CD14-positive monocyte (primary cell): Measurements from ENCODE around the gene PLXNA1. TPM values are rescaled to one million over a fixed set of nuclear protein-coding genes. Genes with fewer than 3 reads are reported as not detected.

Experiments used
- DNase-seq, 3 donors: peaks; one replicate each; pipeline ENCODE4 v3.0.0-alpha.2; 2011 to 2022
- H2AFZ ChIP-seq: 2 replicates; pipeline ENCODE4 v1.6.0; 2012; ENCODE audit warnings: mild to moderate bottlenecking, low read depth, low read length, inconsistent platforms; ENCODE audit not compliant: insufficient read depth, poor library complexity, severe bottlenecking
- H3K27ac ChIP-seq, 2 donors: 1 replicate in 1 of 2; 2 replicates in 1 of 2; pipeline ENCODE4 v1.5.1; 2012 to 2013; ENCODE audit warnings: low read length in 2 of 2, control low read depth in 1 of 2, inconsistent platforms in 1 of 2, low read depth in 1 of 2, mild to moderate bottlenecking in 1 of 2
- H3K27me3 ChIP-seq, 2 donors: one replicate each; pipeline versions ENCODE4 v1.6.0 to v1.6.1; 2011 to 2013; ENCODE audit warnings: low read length in 2 of 2; ENCODE audit not compliant: control insufficient read depth in 2 of 2, insufficient read depth in 2 of 2
- H3K36me3 ChIP-seq, 2 donors: replicated peaks in 1 of 2; 1 replicate in 1 of 2; 2 replicates in 1 of 2; pipeline versions ENCODE4 v1.5.1 to v1.6.1; 2012 to 2013; ENCODE audit warnings: low read length in 2 of 2, control low read depth in 1 of 2, inconsistent platforms in 1 of 2, mild to moderate bottlenecking in 1 of 2; ENCODE audit not compliant: insufficient read depth in 2 of 2, control insufficient read depth in 1 of 2
- H3K4me1 ChIP-seq, 2 donors: 1 replicate in 1 of 2; 2 replicates in 1 of 2; pipeline versions ENCODE4 v1.5.1 to v1.6.1; 2012 to 2013; ENCODE audit warnings: low read length in 2 of 2, control low read depth in 1 of 2, inconsistent platforms in 1 of 2, mild to moderate bottlenecking in 1 of 2, moderate library complexity in 1 of 2; ENCODE audit not compliant: insufficient read depth in 2 of 2, control insufficient read depth in 1 of 2
- H3K4me2 ChIP-seq: replicated peaks from 2 replicates; pipeline ENCODE3; 2012; ENCODE audit warnings: low read length, moderate library complexity, mild to moderate bottlenecking; ENCODE audit not compliant: poor library complexity, severe bottlenecking; ENCODE audit errors: extremely low read depth
- H3K4me3 ChIP-seq, 3 experiments: fragments of 200-600 bp in 1 of 3; sonication (generic) in 1 of 3; replicated peaks in 1 of 3; 1 replicate in 2 of 3; 2 replicates in 1 of 3; pipeline ENCODE4 v1.5.1; 2011 to 2013; ENCODE audit warnings: low read length in 3 of 3, mild to moderate bottlenecking in 3 of 3, control low read depth in 2 of 3, low read depth in 2 of 3, inconsistent platforms in 1 of 3, moderate library complexity in 1 of 3
- H3K79me2 ChIP-seq: 2 replicates; pipeline ENCODE4 v1.6.0; 2012; ENCODE audit warnings: mild to moderate bottlenecking, control low read depth, inconsistent platforms, low read length, moderate library complexity; ENCODE audit not compliant: insufficient read depth
- H3K9ac ChIP-seq: 2 replicates; pipeline ENCODE4 v1.6.0; 2017; ENCODE audit warnings: low read length, mild to moderate bottlenecking; ENCODE audit not compliant: insufficient read depth, poor library complexity, severe bottlenecking
- H3K9me3 ChIP-seq, 2 donors: replicated peaks in 1 of 2; 1 replicate in 1 of 2; 2 replicates in 1 of 2; pipeline versions ENCODE4 v1.5.1 to v1.6.1; 2012 to 2013; ENCODE audit warnings: low read length in 2 of 2, control low read depth in 1 of 2; ENCODE audit not compliant: control insufficient read depth in 1 of 2, insufficient read depth in 1 of 2
- H4K20me1 ChIP-seq: 2 replicates; pipeline ENCODE4 v1.6.0; 2012; ENCODE audit warnings: mild to moderate bottlenecking, low read length, control low read depth, moderate library complexity; ENCODE audit not compliant: insufficient read depth
- H3K27ac Mint-ChIP-seq, 7 donors: one replicate each; pipeline ENCODE4 v1.8.0; 2020; ENCODE audit warnings: mild to moderate bottlenecking in 7 of 7, mixed read lengths in 7 of 7, moderate library complexity in 6 of 7, inconsistent platforms in 2 of 7
- H3K27me3 Mint-ChIP-seq, 3 donors: one replicate each; pipeline ENCODE4 v1.8.0; 2021 to 2022; ENCODE audit warnings: low read depth in 3 of 3, mild to moderate bottlenecking in 3 of 3, mixed read lengths in 3 of 3, moderate library complexity in 3 of 3, inconsistent platforms in 1 of 3
- H3K36me3 Mint-ChIP-seq, 2 donors: one replicate each; pipeline ENCODE4 v1.8.0; 2020; ENCODE audit warnings: mixed read lengths in 2 of 2, inconsistent platforms in 1 of 2, mild to moderate bottlenecking in 1 of 2
- H3K4me1 Mint-ChIP-seq: one replicate; pipeline ENCODE4 v1.8.0; 2020; ENCODE audit warnings: mild to moderate bottlenecking, mixed read lengths
- H3K4me3 Mint-ChIP-seq, 2 donors: one replicate each; pipeline ENCODE4 v1.8.0; 2020; ENCODE audit warnings: mild to moderate bottlenecking in 2 of 2, mixed read lengths in 2 of 2, moderate library complexity in 1 of 2
- H3K9me3 Mint-ChIP-seq, 7 donors: one replicate each; pipeline ENCODE4 v1.8.0; 2020 to 2022; ENCODE audit warnings: mixed read lengths in 7 of 7, mild to moderate bottlenecking in 6 of 7, moderate library complexity in 6 of 7, inconsistent platforms in 2 of 7
- WGBS: methylation state at CpG from one replicate; pipeline ENCODE4 v1.1.5; 2013; ENCODE audit warnings: missing lambda C conversion rate; ENCODE audit not compliant: insufficient coverage; 5-methylcytosine and 5-hydroxymethylcytosine counted together
- intact Hi-C, 2 donors: fragments of 100-400 bp; cut with micrococcal nuclease; formaldehyde crosslinking; loops; one replicate each; pipeline versions ENCODE4 v1.15.0 to v1.15.1; 2023
- polyA plus RNA-seq, 3 donors: library from polyadenylated mRNA; depleted of rRNA in 1 of 3; unstranded in 2 of 3; stranded (reverse) in 1 of 3; fragments of 300-500 nt in 2 of 3; fragments of >200 nt in 1 of 3; fragmentation: Illumina TruSeq in 2 of 3; gene quantifications; 1 replicate in 2 of 3; 2 replicates in 1 of 3; pipeline ENCODE4 v1.2.3, GENCODE V29; 2012 to 2021
- TF ChIP-seq, protein P1 (sequence below): fragments of 200-600 bp; IDR thresholded peaks from one replicate; pipeline ENCODE4 v1.8.0; 2022; ENCODE audit warnings: antibody characterized with exemption, mild to moderate bottlenecking

PLXNA1 gene
- polyA plus RNA-seq, 3 donors: 2.7 TPM; not detected in 2

DNA sequence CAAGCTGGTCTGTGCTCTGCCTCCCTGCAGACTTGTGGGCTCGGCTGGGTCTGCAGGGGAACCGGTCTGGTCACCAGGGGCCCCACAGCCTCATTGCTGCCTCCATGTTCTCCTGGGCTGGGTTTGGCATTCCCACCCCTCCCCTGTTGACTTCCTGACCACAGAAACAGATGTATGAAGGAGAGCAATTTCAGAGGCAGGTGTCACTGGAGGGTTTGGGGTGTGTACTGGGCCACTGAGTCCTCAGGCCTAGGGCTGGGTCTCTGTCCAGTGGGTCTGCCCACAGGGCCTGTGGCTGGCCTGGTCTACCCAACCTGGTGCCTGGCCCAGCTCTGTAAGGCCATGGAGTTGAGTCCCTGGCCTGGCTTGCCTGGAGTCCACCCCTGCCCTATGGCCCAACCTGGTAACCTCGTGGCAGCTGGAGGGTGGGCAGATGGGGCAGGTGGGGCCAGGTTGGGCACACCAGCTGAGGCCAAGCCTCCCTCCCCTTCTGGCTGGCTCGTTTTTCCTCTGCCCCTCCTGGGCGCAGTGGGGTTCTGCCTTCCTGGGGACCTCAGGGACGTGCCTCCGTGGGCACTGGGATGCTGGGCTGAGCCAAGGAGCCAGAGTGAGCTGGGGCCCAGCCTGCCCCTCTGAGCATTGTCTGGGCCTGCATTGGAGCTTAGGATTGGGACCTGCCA is 20.8 kb downstream of the PLXNA1 start:
- H3K36me3 ChIP-seq: no peaks in the 10 kb centered on the region
- Mint-ChIP-seq H3K27me3 (peaks cover 0 to 1% (median 0%) of the 10 kb centered on the region in 3 donors), H3K27ac (no peak overlapping the region), H3K4me1 (no peaks in the 10 kb centered on the region), H3K36me3 (no peaks in the 10 kb centered on the region), H3K9me3 (no peaks in the 10 kb centered on the region), H3K4me3 (no peak overlapping the region)
- DNase-seq: no peak
- H3K9ac ChIP-seq: no peak overlapping the region
- no peaks in the 10 kb centered on the region for H3K27me3 ChIP-seq
- no peak overlapping the region for H3K27ac ChIP-seq
- H3K4me1 ChIP-seq: no peaks in the 10 kb centered on the region
- TF ChIP-seq, protein P1, sequence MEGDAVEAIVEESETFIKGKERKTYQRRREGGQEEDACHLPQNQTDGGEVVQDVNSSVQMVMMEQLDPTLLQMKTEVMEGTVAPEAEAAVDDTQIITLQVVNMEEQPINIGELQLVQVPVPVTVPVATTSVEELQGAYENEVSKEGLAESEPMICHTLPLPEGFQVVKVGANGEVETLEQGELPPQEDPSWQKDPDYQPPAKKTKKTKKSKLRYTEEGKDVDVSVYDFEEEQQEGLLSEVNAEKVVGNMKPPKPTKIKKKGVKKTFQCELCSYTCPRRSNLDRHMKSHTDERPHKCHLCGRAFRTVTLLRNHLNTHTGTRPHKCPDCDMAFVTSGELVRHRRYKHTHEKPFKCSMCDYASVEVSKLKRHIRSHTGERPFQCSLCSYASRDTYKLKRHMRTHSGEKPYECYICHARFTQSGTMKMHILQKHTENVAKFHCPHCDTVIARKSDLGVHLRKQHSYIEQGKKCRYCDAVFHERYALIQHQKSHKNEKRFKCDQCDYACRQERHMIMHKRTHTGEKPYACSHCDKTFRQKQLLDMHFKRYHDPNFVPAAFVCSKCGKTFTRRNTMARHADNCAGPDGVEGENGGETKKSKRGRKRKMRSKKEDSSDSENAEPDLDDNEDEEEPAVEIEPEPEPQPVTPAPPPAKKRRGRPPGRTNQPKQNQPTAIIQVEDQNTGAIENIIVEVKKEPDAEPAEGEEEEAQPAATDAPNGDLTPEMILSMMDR: no peak
- no peaks in the 10 kb centered on the region for H3K79me2 ChIP-seq
- H3K9me3 ChIP-seq: no peaks in the 10 kb centered on the region
- intact Hi-C loops: no loop called here
- no peaks in the 10 kb centered on the region for H4K20me1 ChIP-seq
- 89% methylated on average over 7 of the region's 7 CpGs for WGBS
- no peak overlapping the region for H3K4me3 ChIP-seq
- no peak overlapping the region for H2AFZ ChIP-seq
- H3K4me2 ChIP-seq: no peak overlapping the region

DNA sequence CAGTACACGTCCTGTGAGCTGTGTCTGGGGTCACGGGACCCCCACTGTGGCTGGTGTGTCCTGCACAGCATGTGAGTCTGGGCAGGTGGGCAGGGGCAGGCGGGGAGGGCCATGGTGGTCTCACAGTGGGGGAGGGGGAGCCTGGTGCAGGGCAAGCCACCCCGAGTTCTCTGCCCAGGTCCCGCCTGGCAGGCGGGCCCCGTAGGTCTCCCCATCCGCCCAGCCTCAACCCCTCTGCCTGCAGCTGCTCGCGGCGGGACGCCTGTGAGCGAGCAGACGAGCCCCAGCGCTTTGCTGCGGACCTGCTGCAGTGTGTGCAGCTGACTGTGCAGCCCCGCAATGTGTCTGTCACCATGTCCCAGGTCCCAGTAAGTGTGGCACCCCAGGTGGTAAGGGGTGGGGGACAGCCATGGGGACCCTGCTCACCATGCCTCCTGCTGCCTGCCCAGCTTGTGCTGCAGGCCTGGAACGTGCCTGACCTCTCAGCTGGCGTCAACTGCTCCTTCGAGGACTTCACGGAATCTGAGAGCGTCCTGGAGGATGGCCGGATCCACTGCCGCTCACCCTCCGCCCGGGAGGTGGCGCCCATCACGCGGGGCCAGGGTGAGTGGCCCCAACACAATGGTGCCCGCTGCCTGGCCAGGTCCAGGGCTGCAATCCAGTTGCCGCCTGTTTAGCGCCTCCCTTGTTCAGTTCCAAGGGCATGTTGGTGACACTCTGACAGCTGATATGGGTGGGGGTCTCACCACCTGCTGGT is 21.9 kb downstream of the PLXNA1 start:
- H3K27me3 Mint-ChIP-seq: peaks cover 0 to 1% (median 0%) of the 10 kb centered on the region in 3 donors
- no peaks in the 10 kb centered on the region for H3K27me3 ChIP-seq
- H2AFZ ChIP-seq: no peak overlapping the region
- H3K27ac Mint-ChIP-seq: no peak overlapping the region
- H3K79me2 ChIP-seq: no peaks in the 10 kb centered on the region
- H3K4me1 ChIP-seq: no peaks in the 10 kb centered on the region
- WGBS: 96% methylated on average over 31 of the region's 32 CpGs
- H3K36me3 ChIP-seq: no peaks in the 10 kb centered on the region
- no peak overlapping the region for H3K4me2 ChIP-seq
- no peak overlapping the region for H3K4me3 Mint-ChIP-seq
- H4K20me1 ChIP-seq: no peaks in the 10 kb centered on the region
- no peak overlapping the region for H3K9ac ChIP-seq
- TF ChIP-seq, protein P1: no peak
- no peaks in the 10 kb centered on the region for H3K4me1 Mint-ChIP-seq
- H3K4me3 ChIP-seq: no peak overlapping the region
- H3K9me3 ChIP-seq: no peaks in the 10 kb centered on the region
- intact Hi-C loops: no loop called here
- H3K36me3 Mint-ChIP-seq: no peaks in the 10 kb centered on the region
- no peak overlapping the region for H3K27ac ChIP-seq
- H3K9me3 Mint-ChIP-seq: no peaks in the 10 kb centered on the region
- no peak for DNase-seq
